ENCODE results near the gene GALNT14.

- TF ChIP-seq CTCF (conservative IDR thresholded peaks at IDR 0.05; ENCODE audit: low read length) = no peak
- TF ChIP-seq EZH2phosphoT487 (IDR thresholded peaks at IDR 0.05; ENCODE audit: borderline replicate concordance) = no peak
Measured at GRCh38 chr2:31058096-31059035, 79.9 kb downstream of the GALNT14 start.
